Glomerular visceral epithelial cell (primary cell): ENCODE measurements around the gene FAAH2.
A peak's percentile ranks its signal among the peaks of the same experiment; 100 is the strongest.
"Not testable (repeated sequence)": the region's sequence is repeated elsewhere in the genome, so short reads cannot be mapped to it uniquely, and the experiment has no call there.

ENCODE experiments used
- DNase-seq: peaks from one replicate; pipeline ENCODE4 v3.0.0-alpha.2; 2016; ENCODE audit errors: extremely low spot score

FAAH2 gene

GRCh38 chrX:57286507-57287251 is at the start of gene FAAH2:
Gene FAAH2 (plus strand): TSS chrX:57286706. CDS start chrX:57286826, 120 bp downstream.
- peak; percentile 7 for DNase-seq

DNA sequence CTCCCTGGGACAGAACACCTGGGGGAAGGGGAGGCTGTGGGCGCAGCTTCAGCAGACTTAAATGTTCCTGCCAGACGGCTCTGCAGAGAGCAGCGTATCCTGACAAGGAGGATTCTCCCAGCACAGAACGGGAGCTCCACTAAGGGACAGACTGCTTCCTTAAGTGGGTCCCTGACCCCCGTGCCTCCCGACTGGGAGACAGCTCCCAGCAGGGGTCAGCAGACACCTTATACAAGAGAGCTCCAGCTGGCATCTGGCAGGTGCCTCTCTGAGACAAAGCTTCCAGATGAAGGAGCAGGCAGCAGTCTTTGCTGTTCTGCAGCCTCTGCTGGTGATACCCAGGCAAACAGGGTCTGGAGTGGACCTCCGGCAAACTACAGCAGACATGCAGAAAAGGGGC is 44.5 kb upstream of the FAAH2 start:
- no peak for DNase-seq

DNA sequence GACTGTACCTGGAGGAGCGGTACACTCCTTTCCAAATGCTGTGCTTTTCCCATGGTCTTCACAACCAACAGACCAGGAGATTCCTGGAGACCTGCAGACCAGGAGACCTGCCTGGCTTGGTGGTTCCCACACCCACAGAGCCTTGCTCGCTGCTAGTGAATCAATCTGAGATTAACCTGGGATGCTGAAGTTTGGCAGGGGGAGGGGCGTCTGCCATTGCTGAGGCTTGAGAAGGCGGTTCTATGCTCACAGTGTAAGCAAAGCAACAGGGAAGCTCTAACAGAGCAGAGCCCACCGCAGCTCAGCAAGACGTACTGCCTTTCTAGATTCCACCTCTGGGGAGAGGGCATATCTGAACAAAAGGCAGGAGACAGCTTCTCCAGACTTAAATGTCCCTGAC is 34.5 kb upstream of the FAAH2 start:
- no peak for DNase-seq

DNA sequence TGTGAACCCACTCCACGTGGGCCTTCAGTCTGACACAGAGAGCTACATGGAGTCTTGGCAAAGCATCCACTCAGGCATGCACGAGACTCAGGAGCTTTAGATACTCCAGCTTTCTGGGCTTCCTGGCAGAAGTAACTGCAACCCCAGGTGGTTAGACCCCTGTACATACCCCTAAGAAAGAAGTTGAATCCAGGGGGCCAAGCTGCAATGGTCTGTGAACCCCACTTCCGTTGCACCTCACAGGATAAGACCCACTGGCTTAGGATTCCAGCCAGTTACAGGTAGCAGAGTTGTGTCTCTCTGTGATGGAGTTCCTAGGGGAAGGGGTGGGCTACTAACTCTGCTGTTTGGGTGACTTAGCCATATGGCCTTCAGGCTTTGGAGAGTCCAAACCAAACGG is 21.4 kb upstream of the FAAH2 start:
- no peak for DNase-seq

- no peak for DNase-seq
These were observed 20.2 kb upstream of the FAAH2 start for GRCh38 chrX:57266275-57266674.

- no peak for DNase-seq
These were observed 19.6 kb upstream of the FAAH2 start for GRCh38 chrX:57266871-57267270.

GRCh38 chrX:57267308-57267707 is 19.2 kb upstream of the FAAH2 start:
- DNase-seq: no peak

GRCh38 chrX:57270980-57271379 is 15.5 kb upstream of the FAAH2 start:
- DNase-seq: no peak

DNA sequence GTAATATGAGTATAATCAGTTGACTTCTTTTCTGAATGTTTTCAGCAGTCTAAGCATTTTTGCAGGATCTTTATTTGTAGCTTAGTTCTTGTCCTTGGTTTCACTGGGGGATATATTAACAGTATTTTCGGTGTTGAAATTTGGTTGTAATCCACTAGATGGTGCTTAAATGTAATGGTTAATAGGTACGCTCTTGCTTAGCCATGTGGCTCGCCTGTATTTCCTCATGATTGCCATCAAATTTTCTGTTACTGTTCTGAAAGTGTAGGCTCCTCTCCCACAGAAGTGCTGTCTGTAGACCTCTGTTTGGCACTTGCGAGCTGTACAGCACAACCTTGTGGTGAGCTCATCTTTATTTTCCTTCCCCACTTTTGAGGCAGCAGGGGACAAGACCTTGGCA is 3.9 kb upstream of the FAAH2 start:
- DNase-seq: no peak

DNA sequence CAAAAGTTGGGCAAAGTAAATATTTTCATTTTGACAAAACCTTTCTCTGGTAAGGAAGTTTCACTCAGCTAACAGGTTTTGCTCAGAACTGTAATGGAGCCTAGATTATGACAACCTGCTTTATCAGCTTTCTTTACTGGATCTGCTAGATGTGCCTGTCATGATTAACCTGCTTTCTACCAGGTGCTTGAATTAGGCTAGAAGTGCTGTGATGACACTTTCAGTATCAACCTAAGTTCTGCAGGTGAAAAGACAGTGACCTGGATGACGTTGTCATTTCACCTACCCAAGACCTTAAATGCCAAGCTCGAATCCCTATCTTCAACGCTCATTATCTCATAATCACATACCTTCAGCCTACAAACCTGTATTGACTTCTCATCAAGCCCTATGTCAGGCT is 1.5 kb upstream of the FAAH2 start:
- no peak for DNase-seq

GRCh38 chrX:57289089-57289488 is 2.6 kb downstream of the FAAH2 start:
- no peak for DNase-seq

DNA sequence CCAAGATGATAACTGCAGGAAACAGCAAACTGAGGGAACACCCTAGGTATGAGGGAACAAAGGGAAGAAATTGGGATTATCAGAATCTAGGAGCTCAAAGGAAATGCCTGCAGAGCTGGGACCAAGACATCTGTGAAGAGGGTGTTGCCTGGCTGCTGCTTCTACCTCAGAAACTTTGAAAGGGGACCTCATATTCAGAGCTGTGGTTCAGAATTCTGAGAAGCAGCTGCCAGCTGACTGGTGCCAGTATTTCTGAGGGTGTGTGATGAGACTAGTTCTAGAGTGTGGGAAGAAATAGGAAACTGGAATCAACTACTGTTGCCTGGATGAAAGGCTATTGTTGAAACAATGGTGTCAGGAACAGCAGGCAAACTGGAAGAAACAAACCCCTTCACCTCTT is 8.5 kb downstream of the FAAH2 start:
- no peak for DNase-seq

- DNase-seq: not testable (repeated sequence)
These were observed 9.2 kb downstream of the FAAH2 start for GRCh38 chrX:57295679-57296078.

- DNase-seq: no peak
These were observed 27.2 kb downstream of the FAAH2 start for GRCh38 chrX:57313583-57314215.

DNA sequence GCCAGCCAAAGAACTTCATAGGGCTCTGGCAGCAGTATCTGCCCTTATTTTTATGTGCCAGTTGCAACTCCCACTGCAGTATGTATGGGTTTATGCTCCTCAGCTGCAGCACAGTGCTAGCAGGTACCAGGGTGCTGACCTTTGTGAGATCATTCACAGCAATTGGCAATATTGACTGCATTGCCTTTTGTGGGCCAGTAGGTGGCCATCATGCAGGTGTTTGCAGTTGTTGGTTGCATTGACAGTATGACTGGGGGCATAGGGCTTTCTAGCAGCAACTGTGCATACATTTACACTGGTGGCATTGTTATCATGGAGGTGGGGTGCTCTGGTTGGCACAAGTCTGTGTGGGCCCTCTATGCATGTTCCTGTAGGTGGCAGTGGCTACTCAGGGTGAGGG is 42.5 kb downstream of the FAAH2 start:
- no peak for DNase-seq

GRCh38 chrX:57335790-57336189 is 49.3 kb downstream of the FAAH2 start:
- DNase-seq: not testable (repeated sequence)

DNA sequence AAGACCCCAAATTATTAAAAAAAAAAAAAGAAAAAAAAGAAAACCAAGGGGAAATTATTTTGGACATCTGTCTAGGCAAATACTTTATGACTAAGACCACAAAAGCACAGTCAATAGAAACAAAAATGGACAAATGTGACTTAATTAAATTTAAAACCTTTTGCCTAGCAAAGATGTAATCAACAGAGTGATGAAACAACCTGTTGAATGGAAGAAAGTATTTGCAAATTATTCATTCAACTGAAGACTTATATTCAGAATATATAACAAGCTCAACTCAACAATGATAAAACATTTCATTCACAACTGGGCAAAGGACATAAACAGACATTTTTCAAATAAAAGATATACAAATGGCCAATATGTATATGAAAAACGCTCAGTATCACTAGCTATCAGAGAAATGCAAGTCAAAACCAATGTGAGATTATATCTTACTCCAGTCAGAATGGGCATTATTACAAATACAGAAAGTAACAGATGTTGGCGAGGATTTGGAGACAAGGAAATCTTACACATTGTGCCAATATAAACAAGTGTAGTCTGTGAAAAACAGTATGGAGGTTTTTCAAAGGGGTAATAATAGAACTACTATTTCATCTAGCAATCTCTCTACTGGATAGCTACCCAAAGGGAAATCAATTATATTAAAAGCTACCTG is 67.1 kb downstream of the FAAH2 start:
- DNase-seq: no peak

GRCh38 chrX:57364145-57364544 is 77.6 kb downstream of the FAAH2 start:
- no peak for DNase-seq

- no peak for DNase-seq
These were observed 79.9 kb downstream of the FAAH2 start for GRCh38 chrX:57366430-57366829.

- no peak for DNase-seq
These were observed 81.1 kb downstream of the FAAH2 start for GRCh38 chrX:57367649-57368048.

- DNase-seq: no peak
These were observed 81.7 kb downstream of the FAAH2 start for GRCh38 chrX:57368158-57368557.

GRCh38 chrX:57379296-57379695 is 92.8 kb downstream of the FAAH2 start:
- no peak for DNase-seq
